Mesenchymal stem cell (in vitro differentiated cells and primary cell): Measurements from ENCODE around the gene SLC7A14.

Experiments used
- DNase-seq: peaks from one replicate; pipeline ENCODE4 v3.0.0-alpha.2; 2013
- H2AFZ ChIP-seq: one replicate; pipeline ENCODE4 v1.6.1; 2013; ENCODE audit warnings: low read depth, mild to moderate bottlenecking, control low read depth, inconsistent platforms, low read length, moderate library complexity
- H2AK5ac ChIP-seq: 2 replicates; pipeline ENCODE4 v1.6.1; 2013; ENCODE audit warnings: low read length, moderate library complexity, mild to moderate bottlenecking, inconsistent platforms; ENCODE audit not compliant: severe bottlenecking
- H2BK120ac ChIP-seq: one replicate; pipeline ENCODE4 v1.6.1; 2013; ENCODE audit warnings: low read depth, mild to moderate bottlenecking, inconsistent platforms, low read length, moderate library complexity
- H2BK12ac ChIP-seq, 2 experiments: one replicate each; pipeline ENCODE4 v1.6.1; 2013; ENCODE audit warnings: inconsistent platforms in 2 of 2, low read length in 2 of 2, mild to moderate bottlenecking in 2 of 2, moderate library complexity in 2 of 2, control low read depth in 1 of 2
- H2BK15ac ChIP-seq: one replicate; pipeline ENCODE4 v1.6.1; 2013; ENCODE audit warnings: mild to moderate bottlenecking, low read depth, inconsistent platforms; ENCODE audit not compliant: poor library complexity, severe bottlenecking
- H2BK5ac ChIP-seq: 2 replicates; pipeline ENCODE4 v1.6.1; 2013; ENCODE audit warnings: low read depth, mild to moderate bottlenecking, low read length, control low read depth, inconsistent platforms; ENCODE audit not compliant: poor library complexity, severe bottlenecking
- H3K14ac ChIP-seq, 2 experiments: one replicate each; pipeline ENCODE4 v1.6.1; 2013; ENCODE audit warnings: inconsistent platforms in 2 of 2, low read length in 2 of 2, control low read depth in 1 of 2, mild to moderate bottlenecking in 1 of 2, moderate library complexity in 1 of 2
- H3K18ac ChIP-seq, 2 experiments: one replicate each; pipeline ENCODE4 v1.6.1; 2013; ENCODE audit warnings: inconsistent platforms in 2 of 2, low read length in 2 of 2, control low read depth in 1 of 2, low read depth in 1 of 2, mild to moderate bottlenecking in 1 of 2
- H3K23ac ChIP-seq, 2 experiments: one replicate each; pipeline ENCODE4 v1.6.1; 2013; ENCODE audit warnings: inconsistent platforms in 2 of 2, low read length in 2 of 2, mild to moderate bottlenecking in 2 of 2, moderate library complexity in 2 of 2, control low read depth in 1 of 2
- H3K27ac ChIP-seq: 2 replicates; pipeline ENCODE4 v1.5.1; 2013; ENCODE audit warnings: mild to moderate bottlenecking, moderate library complexity, low read length, control low read depth, inconsistent platforms; ENCODE audit not compliant: poor library complexity, severe bottlenecking
- H3K27me3 ChIP-seq, 2 experiments: 2 replicates each; pipeline versions ENCODE4 v1.6.1 to v1.7.0; 2013; ENCODE audit warnings: low read length in 2 of 2, mild to moderate bottlenecking in 2 of 2, moderate library complexity in 2 of 2, control low read depth in 1 of 2, inconsistent platforms in 1 of 2; ENCODE audit not compliant: control insufficient read depth in 1 of 2, insufficient read depth in 1 of 2
- H3K36me3 ChIP-seq, 2 experiments: 2 replicates each; pipeline versions ENCODE4 v1.6.1 to v1.7.0; 2013; ENCODE audit warnings: low read length in 2 of 2, control low read depth in 1 of 2, inconsistent platforms in 1 of 2, low read depth in 1 of 2, mild to moderate bottlenecking in 1 of 2; ENCODE audit not compliant: insufficient read depth in 2 of 2, control insufficient read depth in 1 of 2
- H3K4ac ChIP-seq, 2 experiments: one replicate each; pipeline ENCODE4 v1.6.1; 2013; ENCODE audit warnings: inconsistent platforms in 2 of 2, low read length in 2 of 2, mild to moderate bottlenecking in 2 of 2, moderate library complexity in 2 of 2, control low read depth in 1 of 2, low read depth in 1 of 2
- H3K4me1 ChIP-seq: 2 replicates; pipeline ENCODE4 v1.6.1; 2013; ENCODE audit warnings: low read depth, low read length, control low read depth; ENCODE audit not compliant: control insufficient read depth, insufficient read depth
- H3K4me2 ChIP-seq: 2 replicates; pipeline ENCODE4 v1.6.1; 2013; ENCODE audit warnings: low read length, mild to moderate bottlenecking, inconsistent platforms; ENCODE audit not compliant: poor library complexity, severe bottlenecking
- H3K4me3 ChIP-seq, 2 experiments: 2 replicates each; pipeline versions ENCODE4 v1.5.1 to v1.7.0; 2013; ENCODE audit warnings: low read length in 2 of 2, mild to moderate bottlenecking in 2 of 2, control low read depth in 1 of 2, low read depth in 1 of 2; ENCODE audit not compliant: insufficient read depth in 1 of 2
- H3K79me1 ChIP-seq: replicated peaks from 2 replicates; pipeline ENCODE4 v1.6.1; 2013; ENCODE audit warnings: mild to moderate bottlenecking, control low read depth, low read length, inconsistent platforms; ENCODE audit not compliant: poor library complexity, severe bottlenecking
- H3K9ac ChIP-seq: 2 replicates; pipeline ENCODE4 v1.7.0; 2013; ENCODE audit warnings: mild to moderate bottlenecking, low read length, moderate library complexity
- H3K9me3 ChIP-seq: 2 replicates; pipeline ENCODE4 v1.7.0; 2013; ENCODE audit warnings: mild to moderate bottlenecking, low read length; ENCODE audit not compliant: control insufficient read depth
- H4K8ac ChIP-seq: one replicate; pipeline ENCODE4 v1.6.1; 2013; ENCODE audit warnings: inconsistent platforms, mild to moderate bottlenecking, low read length, moderate library complexity
- H4K91ac ChIP-seq: one replicate; pipeline ENCODE4 v1.6.1; 2013; ENCODE audit warnings: mild to moderate bottlenecking, low read length, inconsistent platforms
- WGBS: methylation state at CpG from one replicate; pipeline ENCODE4 v1.1.7; 2013; ENCODE audit warnings: mixed read lengths; 5-methylcytosine and 5-hydroxymethylcytosine counted together

SLC7A14 gene

DNA sequence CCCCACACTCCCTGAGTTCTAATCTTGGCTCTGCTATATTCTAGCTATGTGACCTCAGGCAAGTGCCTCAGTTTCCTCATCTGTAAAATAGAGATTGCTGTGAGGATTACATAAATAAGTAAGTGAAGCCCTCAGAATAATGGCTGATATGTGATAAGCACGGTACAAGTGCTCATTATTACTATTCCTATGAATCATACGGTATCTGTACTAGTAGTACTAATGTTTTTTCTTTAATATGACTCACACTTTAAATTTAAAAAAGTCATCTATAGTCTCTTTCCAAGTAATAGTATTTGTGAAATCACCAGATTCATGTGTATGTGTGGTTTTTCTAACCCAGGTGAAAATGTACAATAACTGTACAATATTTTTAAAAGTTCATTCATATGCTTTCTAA is 108.5 kb downstream of the SLC7A14 start:
- Histone ChIP-seq H2AK5ac (no peak overlapping the region), H2BK5ac (no peak overlapping the region), H4K8ac (no peak overlapping the region), H3K27ac (no peak overlapping the region), H3K4me2 (no peak overlapping the region), H3K18ac (no peak overlapping the region), H4K91ac (no peak overlapping the region), H3K79me1 (no peaks in the 10 kb centered on the region), H3K14ac (no peak overlapping the region), H3K4ac (no peak overlapping the region), H3K4me1 (peaks cover 8% of the 10 kb centered on the region), H3K27me3 (no peaks in the 10 kb centered on the region), H3K4me3 (no peak overlapping the region), H2BK12ac (no peak overlapping the region), H2BK15ac (no peak overlapping the region), H3K36me3 (peaks cover 0 to 29% of the 10 kb centered on the region in 2 experiments), H3K9me3 (no peaks in the 10 kb centered on the region), H3K9ac (no peak overlapping the region), H3K23ac (no peak overlapping the region), H2BK120ac (no peak overlapping the region), H2AFZ (no peak overlapping the region)
- WGBS: no CpG with 5 or more reads among the region's 2 CpGs
- DNase-seq: no peak

DNA sequence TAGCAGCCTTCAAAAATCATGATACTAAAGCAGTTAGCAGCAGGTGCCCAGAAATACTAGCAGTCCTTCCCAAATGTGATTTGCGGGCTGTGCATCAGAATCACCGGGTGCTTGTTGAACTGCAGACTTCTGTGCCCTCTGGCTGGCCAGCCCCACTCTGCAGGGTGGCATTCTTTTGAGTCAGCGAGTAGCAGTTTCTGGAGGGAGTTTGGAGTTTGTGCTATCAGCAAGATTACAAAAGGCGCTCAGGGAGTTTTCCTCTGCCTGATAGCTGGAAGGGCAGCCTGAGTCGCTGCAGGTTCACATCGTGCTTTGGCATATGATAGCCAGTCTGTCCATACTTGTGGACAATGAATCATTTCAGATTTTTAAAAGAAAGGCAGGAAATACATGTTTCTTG is 109.6 kb downstream of the SLC7A14 start:
- H3K27me3 ChIP-seq: no peaks in the 10 kb centered on the region
- no peaks in the 10 kb centered on the region for H3K9me3 ChIP-seq
- no peak for DNase-seq
- no peak overlapping the region for H3K27ac ChIP-seq
- peak overlapping the region in 1 of 2 experiments; percentile 77 for H2BK12ac ChIP-seq
- H3K18ac ChIP-seq: no peak overlapping the region
- H2BK5ac ChIP-seq: no peak overlapping the region
- H3K36me3 ChIP-seq: peaks cover 0 to 20% of the 10 kb centered on the region in 2 experiments
- no peak overlapping the region for H4K91ac ChIP-seq
- no peak overlapping the region for H3K9ac ChIP-seq
- no peak overlapping the region for H4K8ac ChIP-seq
- H2AFZ ChIP-seq: no peak overlapping the region
- no peak overlapping the region for H2BK15ac ChIP-seq
- 78% methylated on average over 4 of the region's 6 CpGs for WGBS
- H2BK120ac ChIP-seq: no peak overlapping the region
- H3K4ac ChIP-seq: no peak overlapping the region
- H3K14ac ChIP-seq: no peak overlapping the region
- H3K79me1 ChIP-seq: no peaks in the 10 kb centered on the region
- no peak overlapping the region for H3K4me3 ChIP-seq
- H3K23ac ChIP-seq: no peak overlapping the region
- H3K4me1 ChIP-seq: peaks cover 8% of the 10 kb centered on the region
- no peak overlapping the region for H2AK5ac ChIP-seq
- no peak overlapping the region for H3K4me2 ChIP-seq

DNA sequence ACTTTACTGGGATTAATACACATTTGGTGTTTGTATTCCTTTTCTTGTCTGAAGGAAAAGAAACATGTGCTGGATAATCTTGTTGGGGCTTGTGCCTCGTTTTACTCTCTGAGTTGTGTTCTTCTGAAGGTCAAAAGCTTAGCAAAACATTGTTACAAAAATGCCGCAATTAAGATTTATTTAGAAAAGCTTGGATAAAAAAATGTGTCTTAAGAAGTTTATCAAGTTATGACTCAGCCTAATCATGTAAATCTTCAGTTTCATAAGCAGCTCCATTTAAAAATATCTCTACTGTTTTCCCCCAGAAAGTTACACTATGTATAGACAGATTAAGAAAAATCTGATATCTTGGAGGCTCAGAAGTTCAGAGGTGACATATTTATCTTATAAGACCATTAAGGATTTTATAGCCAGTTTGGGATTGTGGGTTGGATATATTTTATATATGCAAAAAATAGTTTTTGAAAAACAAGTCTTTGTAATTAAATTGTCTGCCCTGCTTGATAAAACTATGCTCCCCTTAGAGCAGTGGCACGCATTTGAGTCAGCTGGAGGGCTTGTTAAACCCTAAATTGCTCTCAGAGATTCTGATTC is 110.7 kb downstream of the SLC7A14 start:
- Histone ChIP-seq H3K14ac (no peak overlapping the region), H3K4me3 (no peak overlapping the region)

DNA sequence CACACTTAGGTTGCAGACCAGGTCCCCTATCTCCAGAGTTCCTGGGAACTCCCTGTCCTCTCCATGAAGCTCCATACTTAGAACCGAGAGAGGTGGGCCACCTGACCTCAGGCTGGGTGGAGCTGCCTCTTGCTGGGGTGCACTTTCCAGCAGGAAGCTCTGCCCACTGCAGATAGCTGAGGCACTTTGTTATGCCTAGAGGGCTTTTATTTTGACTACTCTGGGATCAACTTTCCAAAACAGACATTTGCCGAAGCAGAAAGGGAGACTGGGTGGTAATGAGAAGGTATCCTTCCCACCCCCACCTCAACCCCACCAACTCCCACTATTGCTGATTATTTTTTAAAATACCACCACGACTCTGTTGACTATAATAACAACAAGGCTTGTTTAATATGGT is 112.5 kb downstream of the SLC7A14 start:
- Histone ChIP-seq H3K36me3 (no peaks in the 10 kb centered on the region), H4K91ac (no peak overlapping the region), H3K14ac (no peak overlapping the region), H3K18ac (no peak overlapping the region), H3K79me1 (no peaks in the 10 kb centered on the region), H2AFZ (no peak overlapping the region), H3K9me3 (no peaks in the 10 kb centered on the region), H3K4ac (no peak overlapping the region), H3K27ac (no peak overlapping the region), H3K4me2 (no peak overlapping the region), H3K9ac (no peak overlapping the region), H3K23ac (no peak overlapping the region), H3K27me3 (no peaks in the 10 kb centered on the region), H2BK15ac (no peak overlapping the region), H3K4me1 (peaks cover 17% of the 10 kb centered on the region), H3K4me3 (no peak overlapping the region), H4K8ac (no peak overlapping the region), H2BK5ac (no peak overlapping the region), H2BK120ac (no peak overlapping the region), H2AK5ac (no peak overlapping the region), H2BK12ac (no peak overlapping the region)
- no peak for DNase-seq
- WGBS: 70% methylated on average over 2 of the region's 3 CpGs

More for the DNA sequence above, 110.7 kb downstream of the SLC7A14 start:
- Histone ChIP-seq H3K27ac (no peak overlapping the region), H3K9me3 (no peaks in the 10 kb centered on the region), H2BK120ac (no peak overlapping the region), H2BK5ac (no peak overlapping the region), H4K91ac (no peak overlapping the region), H4K8ac (no peak overlapping the region), H2BK15ac (no peak overlapping the region), H2AFZ (no peak overlapping the region), H3K36me3 (peaks cover 0 to 10% of the 10 kb centered on the region in 2 experiments), H3K4me2 (no peak overlapping the region), H3K4ac (no peak overlapping the region), H2AK5ac (no peak overlapping the region), H3K27me3 (no peaks in the 10 kb centered on the region), H3K23ac (no peak overlapping the region), H3K9ac (peak overlapping the region; percentile 58), H3K18ac (no peak overlapping the region), H2BK12ac (no peak overlapping the region), H3K4me1 (peaks cover 10% of the 10 kb centered on the region), H3K79me1 (no peaks in the 10 kb centered on the region)
- 61% methylated on average over 2 of the region's 3 CpGs for WGBS
- peak; percentile 43 for DNase-seq
